GM12878 (cell line): Measurements from ENCODE around the gene AGK.

ENCODE experiments used
- ATF7 ChIP-seq: fragments of 450-650 bp; IDR thresholded peaks from 2 replicates; pipeline ENCODE4 v1.6.1; 2016; ENCODE audit warnings: low read depth, mild to moderate bottlenecking
- CHD2 ChIP-seq: IDR thresholded peaks from 2 replicates; pipeline ENCODE4 v1.6.1; 2011; ENCODE audit warnings: low read depth, low read length, improper control_type of control experiment, borderline replicate concordance
- CTCF ChIP-seq, 3 experiments: IDR thresholded peaks in 2 of 3; conservative IDR thresholded peaks in 1 of 3; 2 replicates each; pipeline ENCODE4 v1.5.1; 2011; ENCODE audit warnings: low read depth in 3 of 3, low read length in 3 of 3, mild to moderate bottlenecking in 3 of 3, control low read depth in 2 of 3, moderate library complexity in 2 of 3, inconsistent platforms in 1 of 3, mixed read lengths in 1 of 3; ENCODE audit not compliant: control insufficient read depth in 2 of 3, insufficient read depth in 1 of 3; ENCODE audit errors: extremely low read depth in 1 of 3
- EP300 ChIP-seq, 2 experiments: fragments of 150-350 bp in 1 of 2; IDR thresholded peaks; 2 replicates each; pipeline ENCODE4 v1.6.1; 2011 to 2012; ENCODE audit warnings: low read depth in 2 of 2, low read length in 2 of 2, borderline replicate concordance in 1 of 2, improper control_type of control experiment in 1 of 2, inconsistent platforms in 1 of 2; ENCODE audit not compliant: control insufficient read depth in 1 of 2
- HDAC2 ChIP-seq: fragments of 200-600 bp; sonication (generic); IDR thresholded peaks from 2 replicates; pipeline ENCODE4 v1.6.1; 2017
- NR2F1 ChIP-seq: fragments of 450-650 bp; conservative IDR thresholded peaks from 2 replicates; pipeline ENCODE4 v1.6.1; 2017; ENCODE audit warnings: mild to moderate bottlenecking
- PKNOX1 ChIP-seq: fragments of 450-650 bp; IDR thresholded peaks from 2 replicates; pipeline ENCODE4 v1.6.1; 2016; ENCODE audit warnings: mild to moderate bottlenecking
- POLR2AphosphoS5 ChIP-seq: IDR thresholded peaks from 2 replicates; pipeline ENCODE4 v1.6.1; 2011; ENCODE audit warnings: mild to moderate bottlenecking, low read length, inconsistent platforms
- RELA ChIP-seq: fragments of 450-650 bp; IDR thresholded peaks from 2 replicates; pipeline ENCODE4 v1.8.0; 2014; ENCODE audit warnings: borderline replicate concordance; ENCODE audit not compliant: partially characterized antibody
- REST ChIP-seq: IDR thresholded peaks from 2 replicates; pipeline ENCODE4 v1.6.1; 2012; ENCODE audit warnings: mild to moderate bottlenecking, low read depth, low read length
- USF1 ChIP-seq: IDR thresholded peaks from 2 replicates; pipeline ENCODE4 v1.6.1; 2011; ENCODE audit warnings: borderline replicate concordance, low read depth, mild to moderate bottlenecking, moderate library complexity, mixed read lengths, low read length; ENCODE audit not compliant: insufficient read depth; ENCODE audit errors: extremely low read length
- ZNF274 ChIP-seq: IDR thresholded peaks from one replicate; pipeline ENCODE4 v1.8.0; 2011; ENCODE audit not compliant: insufficient read length, insufficient read depth

GRCh38 chr7:141664450-141664849, 113.2 kb downstream of the AGK start:
- TF ChIP-seq RELA (no peak), CHD2 (no peak), EP300 (IDR thresholded peaks at IDR 0.05; ENCODE audit: borderline replicate concordance in 1 of 2, control insufficient read depth in 1 of 2, low read depth in 2 of 2, low read length in 2 of 2) (no peak), POLR2AphosphoS5 (no peak), USF1 (no peak), CTCF (IDR thresholded peaks at IDR 0.05 in 2 of 3, conservative IDR thresholded peaks at IDR 0.05 in 1 of 3; ENCODE audit: control insufficient read depth in 2 of 3, extremely low read depth in 1 of 3, insufficient read depth in 1 of 3, low read depth in 3 of 3, low read length in 3 of 3) (no peak), PKNOX1 (no peak), ZNF274 (no peak), ATF7 (no peak), HDAC2 (no peak), NR2F1 (no peak), REST (no peak)
